Caco-2 (cell line): ENCODE data around the gene PDE4D. TPM values are rescaled to one million over a fixed set of nuclear protein-coding genes. Genes with fewer than 3 reads are reported as not detected.

Source experiments
- BruUV-seq: library from RNA; stranded (reverse); fragments of 400-500 nt; replicated peaks from 2 replicates; lab custom pipeline; 2021; lab: Mats Ljungman, UMichigan
- CTCF ChIA-PET: fragments of 300-600 bp; sonication (Branson Sonifier 250); formaldehyde crosslinking; loops from one replicate; lab custom pipeline; 2022; ENCODE audit warnings: antibody characterized with exemption; lab: Charles Lee
- POLR2A ChIA-PET: fragments of 300-600 bp; sonication (Branson Sonifier 250); formaldehyde crosslinking; loops from one replicate; lab custom pipeline; 2022; ENCODE audit warnings: antibody characterized with exemption; lab: Charles Lee
- DNase-seq, 2 experiments: peaks; one replicate each; pipeline versions ENCODE4 v3.0.0 to v3.0.0-alpha.2; 2020 to 2022
- H3K27me3 ChIP-seq: replicated peaks from 2 replicates; pipeline ENCODE4 v1.6.0; 2011; ENCODE audit warnings: low read length; ENCODE audit not compliant: control insufficient read depth, insufficient read depth
- H3K36me3 ChIP-seq: 2 replicates; pipeline ENCODE4 v1.5.1; 2011; ENCODE audit warnings: low read length; ENCODE audit not compliant: control insufficient read depth, insufficient read depth
- H3K4me1 ChIP-seq: fragments of 250-450 bp; sonication (Bioruptor Pico); 2 replicates; pipeline ENCODE4 v1.5.1; 2020; ENCODE audit warnings: mild to moderate bottlenecking
- H3K4me3 ChIP-seq: 2 replicates; pipeline ENCODE4 v1.5.1; 2011; ENCODE audit warnings: low read depth, mild to moderate bottlenecking, control low read depth, low read length
- H3K9me3 ChIP-seq: fragments of 250-450 bp; sonication (Bioruptor Pico); 2 replicates; pipeline ENCODE4 v1.5.1; 2020; ENCODE audit warnings: mild to moderate bottlenecking, moderate library complexity
- H3K27ac Mint-ChIP-seq: one replicate; pipeline ENCODE4 v1.8.0; 2022; ENCODE audit warnings: mixed read lengths; ENCODE audit not compliant: unreplicated experiment
- H3K27me3 Mint-ChIP-seq: one replicate; pipeline ENCODE4 v1.8.0; 2022; ENCODE audit warnings: mixed read lengths; ENCODE audit not compliant: insufficient read depth, unreplicated experiment
- H3K36me3 Mint-ChIP-seq: one replicate; pipeline ENCODE4 v1.8.0; 2022; ENCODE audit warnings: mild to moderate bottlenecking, mixed read lengths; ENCODE audit not compliant: insufficient read depth, unreplicated experiment
- H3K4me1 Mint-ChIP-seq: one replicate; pipeline ENCODE4 v1.8.0; 2022; ENCODE audit warnings: low read depth, mixed read lengths; ENCODE audit not compliant: unreplicated experiment
- H3K4me3 Mint-ChIP-seq: one replicate; pipeline ENCODE4 v1.8.0; 2022; ENCODE audit warnings: mild to moderate bottlenecking, moderate library complexity, mixed read lengths; ENCODE audit not compliant: unreplicated experiment
- H3K9me3 Mint-ChIP-seq: one replicate; pipeline ENCODE4 v1.8.0; 2022; ENCODE audit warnings: mixed read lengths; ENCODE audit not compliant: unreplicated experiment
- intact Hi-C: fragments of 100-400 bp; cut with micrococcal nuclease; formaldehyde crosslinking; loops from one replicate; pipeline ENCODE4 v1.10.0; 2022; ENCODE audit not compliant: unreplicated experiment
- total RNA-seq: library from RNA; stranded (reverse); gene quantifications from 2 replicates; pipeline ENCODE4 v1.2.3, GENCODE V29; 2022
- TF ChIP-seq, protein P1 (sequence below), 2 experiments: fragments of 200-600 bp in 1 of 2; IDR thresholded peaks; 1 replicate in 1 of 2; 2 replicates in 1 of 2; pipeline versions ENCODE4 v1.5.1 to v1.8.0; 2011 to 2022; ENCODE audit warnings: antibody characterized with exemption in 1 of 2, control low read depth in 1 of 2, inconsistent platforms in 1 of 2, low read depth in 1 of 2, low read length in 1 of 2, mild to moderate bottlenecking in 1 of 2, moderate library complexity in 1 of 2; ENCODE audit not compliant: insufficient read depth in 1 of 2, severe bottlenecking in 1 of 2, unreplicated experiment in 1 of 2

Gene PDE4D
- total RNA-seq, 1 experiment from 2014 or later, result 89.8 TPM

DNA sequence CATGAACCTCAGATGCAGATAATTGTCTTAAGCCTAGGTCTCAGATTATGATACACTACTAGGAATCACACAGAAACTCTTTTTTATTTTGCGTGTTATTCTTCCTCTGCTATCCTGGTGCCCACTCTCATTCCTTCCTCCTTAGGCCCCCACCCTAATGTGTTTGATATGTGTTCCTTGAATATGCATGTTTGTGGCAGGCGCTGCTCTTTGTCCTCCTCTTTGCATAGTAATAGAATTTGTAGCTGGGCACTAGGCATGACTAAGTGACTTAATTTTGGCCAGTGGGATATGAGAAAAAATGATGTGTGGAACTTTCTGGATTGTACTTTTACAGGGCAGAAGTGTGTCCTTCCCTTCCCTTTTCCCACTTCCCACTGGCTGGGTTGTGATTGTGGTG, 965.6 kb downstream of the PDE4D start:
- ChIA-PET CTCF (interaction anchor here (0.6 kb wide), 1 partner anchor 17 kb away, joined by 3 read pairs; no protein-coding TSS in a partner anchor), POLR2A (no interaction called here)
- Histone ChIP-seq H3K27me3 (no peaks in the 10 kb centered on the region), H3K9me3 (no peaks in the 10 kb centered on the region), H3K4me1 (peaks cover 13% of the 10 kb centered on the region), H3K36me3 (no peaks in the 10 kb centered on the region), H3K4me3 (no peak overlapping the region)
- peaks cover 23% of the 10 kb centered on the region for H3K4me1 Mint-ChIP-seq
- no peaks in the 10 kb centered on the region for H3K9me3 Mint-ChIP-seq
- DNase-seq, result no peak
- TF ChIP-seq, protein P1, sequence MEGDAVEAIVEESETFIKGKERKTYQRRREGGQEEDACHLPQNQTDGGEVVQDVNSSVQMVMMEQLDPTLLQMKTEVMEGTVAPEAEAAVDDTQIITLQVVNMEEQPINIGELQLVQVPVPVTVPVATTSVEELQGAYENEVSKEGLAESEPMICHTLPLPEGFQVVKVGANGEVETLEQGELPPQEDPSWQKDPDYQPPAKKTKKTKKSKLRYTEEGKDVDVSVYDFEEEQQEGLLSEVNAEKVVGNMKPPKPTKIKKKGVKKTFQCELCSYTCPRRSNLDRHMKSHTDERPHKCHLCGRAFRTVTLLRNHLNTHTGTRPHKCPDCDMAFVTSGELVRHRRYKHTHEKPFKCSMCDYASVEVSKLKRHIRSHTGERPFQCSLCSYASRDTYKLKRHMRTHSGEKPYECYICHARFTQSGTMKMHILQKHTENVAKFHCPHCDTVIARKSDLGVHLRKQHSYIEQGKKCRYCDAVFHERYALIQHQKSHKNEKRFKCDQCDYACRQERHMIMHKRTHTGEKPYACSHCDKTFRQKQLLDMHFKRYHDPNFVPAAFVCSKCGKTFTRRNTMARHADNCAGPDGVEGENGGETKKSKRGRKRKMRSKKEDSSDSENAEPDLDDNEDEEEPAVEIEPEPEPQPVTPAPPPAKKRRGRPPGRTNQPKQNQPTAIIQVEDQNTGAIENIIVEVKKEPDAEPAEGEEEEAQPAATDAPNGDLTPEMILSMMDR (IDR thresholded peaks at IDR 0.05; ENCODE audit: insufficient read depth in 1 of 2, low read depth in 1 of 2, low read length in 1 of 2, severe bottlenecking in 1 of 2, unreplicated experiment in 1 of 2), result no peak
- intact Hi-C loops, result no loop called here
- H3K27me3 Mint-ChIP-seq, result no peaks in the 10 kb centered on the region
- H3K4me3 Mint-ChIP-seq, result no peak overlapping the region
- no peak overlapping the region for H3K27ac Mint-ChIP-seq
- H3K36me3 Mint-ChIP-seq, result no peaks in the 10 kb centered on the region
- no TSS peak for BruUV-seq

DNA sequence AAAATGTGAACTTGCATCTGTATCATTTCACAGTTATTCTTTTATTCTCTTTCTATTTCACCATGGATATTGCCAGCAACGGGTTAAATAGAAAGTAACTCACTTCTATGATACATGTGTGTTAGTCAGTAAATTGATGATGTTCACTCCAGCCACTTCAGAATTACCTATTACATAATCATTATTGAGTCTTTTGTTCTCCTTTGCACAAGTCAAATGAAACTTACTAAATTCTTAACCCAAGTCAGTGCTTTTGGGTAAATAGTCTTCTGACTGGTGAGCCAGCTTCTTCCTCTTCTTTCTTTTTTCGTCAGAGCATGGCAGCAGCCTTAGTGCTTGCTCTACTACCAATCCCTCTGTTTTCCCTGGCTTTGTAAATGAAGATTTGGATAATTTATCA, 966.3 kb downstream of the PDE4D start:
- TF ChIP-seq, protein P1 (IDR thresholded peaks at IDR 0.05; ENCODE audit: insufficient read depth in 1 of 2, low read depth in 1 of 2, low read length in 1 of 2, severe bottlenecking in 1 of 2, unreplicated experiment in 1 of 2), result no peak
- ChIA-PET CTCF (no interaction called here), POLR2A (no interaction called here)
- Histone ChIP-seq H3K36me3 (no peaks in the 10 kb centered on the region), H3K27me3 (no peaks in the 10 kb centered on the region; the same call in 1 of the 2 replicates), H3K9me3 (no peaks in the 10 kb centered on the region), H3K4me1 (peaks cover 13% of the 10 kb centered on the region), H3K4me3 (no peak overlapping the region)
- intact Hi-C loops, result no loop called here
- Mint-ChIP-seq H3K36me3 (no peaks in the 10 kb centered on the region), H3K4me3 (no peak overlapping the region), H3K4me1 (peaks cover 18% of the 10 kb centered on the region), H3K9me3 (no peaks in the 10 kb centered on the region), H3K27me3 (no peaks in the 10 kb centered on the region), H3K27ac (no peak overlapping the region)
- BruUV-seq, result no TSS peak
- no peak for DNase-seq

GRCh38 chr5:58926541-58926935, 967.0 kb downstream of the PDE4D start:
- Mint-ChIP-seq H3K9me3 (no peaks in the 10 kb centered on the region), H3K27me3 (no peaks in the 10 kb centered on the region), H3K4me3 (peak overlapping the region; percentile 19), H3K4me1 (peaks cover 11% of the 10 kb centered on the region), H3K36me3 (no peaks in the 10 kb centered on the region), H3K27ac (no peak overlapping the region)
- ChIA-PET CTCF (interaction anchor here (0.6 to 0.7 kb wide), 2 partner anchors 33 to 35 kb away, joined by 3 read pairs; no protein-coding TSS in a partner anchor), POLR2A (no interaction called here)
- peaks cover 13% of the 10 kb centered on the region for H3K4me1 ChIP-seq
- BruUV-seq, result no TSS peak
- intact Hi-C loops, result no loop called here
- TF ChIP-seq, protein P1 (IDR thresholded peaks at IDR 0.05; ENCODE audit: insufficient read depth in 1 of 2, low read depth in 1 of 2, low read length in 1 of 2, severe bottlenecking in 1 of 2, unreplicated experiment in 1 of 2), result no peak
- DNase-seq, result no peak
- H3K27me3 ChIP-seq, result no peaks in the 10 kb centered on the region; the same call in 1 of the 2 replicates
- no peak overlapping the region for H3K4me3 ChIP-seq
- H3K36me3 ChIP-seq, result no peaks in the 10 kb centered on the region
- H3K9me3 ChIP-seq, result no peaks in the 10 kb centered on the region
